NCI-H345 treated with DMSO at 0.1 percent for 48 hours (cell line): ENCODE data around the gene KLKB1.

Experiments
- DNase-seq: peaks from one replicate; lab custom pipeline; 2025; ENCODE audit not compliant: unreplicated experiment; lab: John Stamatoyannopoulos, UW

Gene KLKB1

DNA sequence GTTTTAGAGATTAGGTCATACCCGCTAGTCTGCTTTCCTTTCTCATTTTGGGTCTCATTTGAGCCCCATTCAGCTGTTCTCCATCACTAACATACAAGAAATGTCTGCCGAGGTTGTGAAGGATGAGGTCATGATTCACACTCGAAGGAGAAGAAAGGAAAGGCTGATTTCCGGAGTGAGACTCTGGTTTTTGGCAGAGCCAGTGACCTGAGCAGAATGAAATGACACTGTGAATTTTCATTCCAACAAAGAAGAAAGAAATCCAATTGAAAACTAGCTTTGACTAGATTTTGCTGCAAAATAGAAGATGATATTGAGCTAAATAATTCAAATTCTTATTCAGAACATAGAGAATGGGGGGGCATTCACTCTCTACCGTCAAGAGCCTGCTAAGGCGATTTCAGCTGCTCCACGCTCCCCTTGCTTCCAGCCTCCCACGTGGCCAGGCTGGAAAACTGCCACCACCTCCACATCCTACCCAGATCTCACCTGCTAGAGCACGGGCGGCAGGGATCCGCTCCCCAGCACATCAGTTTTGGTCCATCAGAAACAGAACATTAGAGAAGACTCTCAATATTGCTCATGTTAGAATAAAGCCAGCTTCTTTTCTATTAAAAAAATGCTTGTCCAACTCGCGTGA lies 77.7 kb downstream of the KLKB1 start:
- no peak for DNase-seq

DNA sequence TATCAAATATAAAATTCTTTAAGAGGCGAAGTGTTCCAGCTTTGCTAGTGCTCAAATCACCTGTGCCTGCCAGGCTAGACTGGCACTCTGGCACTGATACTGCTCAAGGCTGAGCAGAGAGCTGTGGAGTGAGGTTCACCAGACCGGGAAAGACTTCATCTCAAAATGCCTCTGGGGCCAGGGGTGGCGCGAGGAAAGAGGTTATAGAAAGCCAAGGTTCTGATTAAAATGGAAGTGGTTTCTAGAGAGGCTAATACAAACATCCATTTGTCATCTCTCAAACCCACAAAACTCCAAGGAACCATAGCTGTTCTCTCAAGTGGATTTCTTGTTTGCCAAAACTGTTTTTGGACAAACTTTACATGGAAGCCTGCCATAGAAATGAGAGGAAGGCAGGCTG lies 80.2 kb downstream of the KLKB1 start:
- DNase-seq = no peak

DNA sequence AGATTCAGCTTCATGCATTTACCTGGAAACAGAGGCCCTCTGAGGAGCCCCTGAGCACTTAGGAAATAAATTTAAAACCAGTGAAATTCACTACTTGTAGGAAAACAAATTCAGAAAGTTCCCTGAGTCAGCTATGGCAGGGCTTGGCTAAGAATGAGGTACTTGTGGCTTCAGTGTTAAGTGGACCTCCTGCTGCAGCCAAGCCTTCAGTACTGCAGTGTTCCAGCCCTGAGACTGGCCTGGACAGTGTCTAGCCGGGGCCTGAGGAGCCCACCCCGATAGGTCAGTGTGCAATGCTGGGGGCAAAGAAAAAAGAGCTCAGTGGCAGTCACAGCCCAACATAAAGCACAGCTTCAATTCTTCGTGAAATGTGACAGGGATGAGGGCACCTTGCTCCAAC lies 80.6 kb downstream of the KLKB1 start:
- DNase-seq = no peak
